Esophagus muscularis mucosa (tissue), 4 donors: ENCODE measurements around the gene HLA-B. TPM values are rescaled to one million over a fixed set of nuclear protein-coding genes. Genes with fewer than 3 reads are reported as not detected.
A peak's percentile ranks its signal among the peaks of the same experiment; 100 is the strongest.

Experiments
- DNase-seq: peaks from one replicate; pipeline ENCODE4 v3.0.0-alpha.2; 2017; ENCODE audit errors: extremely low spot score
- H3K27ac ChIP-seq, 4 donors: fragments of 200-600 bp; sonication (generic); replicated peaks in 1 of 4; 1 replicate in 3 of 4; 2 replicates in 1 of 4; pipeline ENCODE4 v1.5.1; 2016 to 2019; ENCODE audit warnings: mild to moderate bottlenecking in 1 of 4
- H3K27me3 ChIP-seq, 4 donors: fragments of 200-600 bp; sonication (generic); one replicate each; pipeline versions ENCODE4 v1.5.1 to v1.6.0; 2016 to 2019
- H3K36me3 ChIP-seq, 4 donors: fragments of 200-600 bp; sonication (generic); one replicate each; pipeline ENCODE4 v1.5.1; 2016 to 2019
- H3K4me1 ChIP-seq, 4 donors: fragments of 200-600 bp; sonication (generic); one replicate each; pipeline ENCODE4 v1.5.1; 2016 to 2019
- H3K4me3 ChIP-seq, 4 donors: fragments of 200-600 bp; sonication (generic); 1 replicate in 2 of 4; 2 replicates in 2 of 4; pipeline ENCODE4 v1.5.1; 2016 to 2019; ENCODE audit warnings: mild to moderate bottlenecking in 4 of 4, moderate library complexity in 1 of 4
- H3K9me3 ChIP-seq, 4 donors: fragments of 200-600 bp; sonication (generic); 1 replicate in 3 of 4; 2 replicates in 1 of 4; pipeline ENCODE4 v1.5.1; 2016 to 2019
- CTCF ChIP-seq, 3 experiments: fragments of 200-600 bp in 2 of 3; fragments of 450-650 bp in 1 of 3; sonication (generic) in 2 of 3; IDR thresholded peaks; one replicate each; pipeline ENCODE4 v1.5.1; 2017 to 2019; ENCODE audit warnings: antibody characterized with exemption in 3 of 3, mild to moderate bottlenecking in 2 of 3, moderate library complexity in 1 of 3
- EP300 ChIP-seq: sonication (generic); formaldehyde crosslinking; IDR thresholded peaks from one replicate; pipeline ENCODE4 v1.6.1; 2017; ENCODE audit warnings: antibody characterized with exemption
- POLR2A ChIP-seq: fragments of 450-650 bp; IDR thresholded peaks from one replicate; pipeline ENCODE4 v1.6.1; 2017; ENCODE audit warnings: antibody characterized with exemption, moderate library complexity, mild to moderate bottlenecking, low read depth
- POLR2AphosphoS5 ChIP-seq, 2 donors: sonication (generic); formaldehyde crosslinking; IDR thresholded peaks; one replicate each; pipeline ENCODE4 v1.6.1; 2017; ENCODE audit warnings: antibody characterized with exemption in 2 of 2
- WGBS: methylation state at CpG from one replicate; pipeline ENCODE4 v1.1.5; 2018; 5-methylcytosine and 5-hydroxymethylcytosine counted together
- intact Hi-C: fragments of 100-400 bp; cut with DNase I; formaldehyde crosslinking; loops from one replicate; pipeline ENCODE4 v1.15.1; 2023
- small RNA-seq, 3 donors: library from RNA; depleted of rRNA; stranded (forward); fragments of <200 nt; gene quantifications; one replicate each; pipeline ENCODE3, GENCODE V24; 2016
- total RNA-seq, 4 donors: library from RNA; depleted of rRNA; stranded (reverse); fragments of >200 nt; gene quantifications; one replicate each; pipeline versions ENCODE4 v1.1.0 to v1.2.1, GENCODE V29; 2016

Gene HLA-B
- total RNA-seq, 4 donors from 2014 or later, result 336 to 628 (median 502) TPM

GRCh38 chr6:31307669-31308049, 49.3 kb downstream of the HLA-B start:
- WGBS, result 60% methylated on average over 14 of the region's 14 CpGs
- Histone ChIP-seq H3K4me1 (peaks cover 10 to 14% (median 12%) of the 10 kb centered on the region in 4 donors), H3K4me3 (peak overlapping the region in 2 of 4 donors; percentile 53), H3K27ac (no peak overlapping the region), H3K27me3 (peaks cover 0 to 49% (median 9%) of the 10 kb centered on the region in 4 donors), H3K9me3 (no peaks in the 10 kb centered on the region), H3K36me3 (no peaks in the 10 kb centered on the region)
- TF ChIP-seq EP300, result no peak
- no peak for TF ChIP-seq CTCF (IDR thresholded peaks at IDR 0.05)
- no peak for TF ChIP-seq POLR2AphosphoS5 (IDR thresholded peaks at IDR 0.05)
- no peak for TF ChIP-seq POLR2A
- DNase-seq, result no peak
- intact Hi-C loops, result no loop called here

GRCh38 chr6:31305703-31306219, 51.2 kb downstream of the HLA-B start:
- Histone ChIP-seq H3K9me3 (no peaks in the 10 kb centered on the region), H3K36me3 (no peaks in the 10 kb centered on the region), H3K4me1 (peaks cover 10 to 14% (median 12%) of the 10 kb centered on the region in 4 donors), H3K27me3 (peaks cover 0 to 49% (median 9%) of the 10 kb centered on the region in 4 donors), H3K4me3 (no peak overlapping the region), H3K27ac (no peak overlapping the region)
- WGBS, result 91% methylated on average over 4 of the region's 4 CpGs
- no peak for DNase-seq
- intact Hi-C loops, result no loop called here
- TF ChIP-seq CTCF (IDR thresholded peaks at IDR 0.05) (no peak), EP300 (no peak), POLR2A (no peak), POLR2AphosphoS5 (IDR thresholded peaks at IDR 0.05) (no peak)

GRCh38 chr6:31304683-31305082, 52.3 kb downstream of the HLA-B start:
- WGBS, result 60% methylated on average over 4 of the region's 4 CpGs
- no peak for DNase-seq
- no peaks in the 10 kb centered on the region for H3K36me3 ChIP-seq
- H3K4me3 ChIP-seq, result no peak overlapping the region
- TF ChIP-seq POLR2AphosphoS5 (IDR thresholded peaks at IDR 0.05) (no peak), CTCF (IDR thresholded peaks at IDR 0.05) (no peak), EP300 (no peak), POLR2A (no peak)
- H3K27ac ChIP-seq, result no peak overlapping the region
- H3K9me3 ChIP-seq, result no peaks in the 10 kb centered on the region
- peaks cover 0 to 41% (median 9%) of the 10 kb centered on the region in 4 donors for H3K27me3 ChIP-seq
- peaks cover 10 to 14% (median 12%) of the 10 kb centered on the region in 4 donors for H3K4me1 ChIP-seq
- intact Hi-C loops, result no loop called here

Small RNA genes within 50 kb of the gene (small RNA-seq; reads per million reads assigned to genes)
- gene HLA-S (0 reads per million in 3 donors), gene MIR6891 (0 reads per million in 3 donors), gene RF00019 (0 reads per million in 3 donors), gene RNU6-283P (0 reads per million in 3 donors)

Other genes starting within 250 kb of the HLA-B start
- not detected for gene C6orf15, start 244.6 kb downstream of the HLA-B start, total RNA-seq
- gene PSORS1C1, start 242.4 kb downstream of the HLA-B start, total RNA-seq, result 1 to 10 TPM in 3 of 4 donors, under 1 TPM in 1; 0.34 to 1.2 (median 1.1) TPM
- gene CDSN, start 236.7 kb downstream of the HLA-B start, total RNA-seq, result not detected
- gene PSORS1C2, start 218.1 kb downstream of the HLA-B start, total RNA-seq, result not detected
- 10 to 100 TPM in 2 of 4 donors, 1 to 10 TPM in 2; 5.8 to 11.6 (median 9.4) TPM for gene CCHCR1, start 199.4 kb downstream of the HLA-B start, total RNA-seq
- gene TCF19, start 198.6 kb downstream of the HLA-B start, total RNA-seq, result 1 to 10 TPM; 2.3 to 6.7 (median 5.8) TPM
- 1 to 10 TPM in 1 of 4 donors, not detected in 3; 1.3 TPM for gene POU5F1, start 186.5 kb downstream of the HLA-B start, total RNA-seq
- gene HLA-C, start 85.1 kb downstream of the HLA-B start, total RNA-seq, result 100 to 1,000 TPM; 251 to 549 (median 296) TPM
- gene MICA, start 46.4 kb upstream of the HLA-B start, total RNA-seq, result 10 to 100 TPM; 18.9 to 35.4 (median 22.3) TPM
- gene MICB, start 141.0 kb upstream of the HLA-B start, total RNA-seq, result 1 to 10 TPM in 2 of 4 donors, under 1 TPM in 2; 0.46 to 2.9 (median 1.7) TPM
- not detected for gene MCCD1, start 171.8 kb upstream of the HLA-B start, total RNA-seq
- gene DDX39B, start 184.8 kb upstream of the HLA-B start, total RNA-seq, result 100 to 1,000 TPM; 186 to 257 (median 213) TPM
- gene ATP6V1G2, start 189.4 kb upstream of the HLA-B start, total RNA-seq, result 1 to 10 TPM; 2.0 to 5.0 (median 2.2) TPM
- 10 to 100 TPM; 24.4 to 42.6 (median 29.6) TPM for gene NFKBIL1, start 190.4 kb upstream of the HLA-B start, total RNA-seq
- gene LTA, start 215.1 kb upstream of the HLA-B start, total RNA-seq, result not detected
- 1 to 10 TPM in 1 of 4 donors, under 1 TPM in 1, not detected in 2; 0.17 to 1.5 TPM for gene TNF, start 218.4 kb upstream of the HLA-B start, total RNA-seq
- gene LTB, start 225.2 kb upstream of the HLA-B start, total RNA-seq, result 1 to 10 TPM in 1 of 4 donors, under 1 TPM in 1, not detected in 2; 0.57 to 1.5 TPM
- gene LST1, start 229.1 kb upstream of the HLA-B start, total RNA-seq, result 1 to 10 TPM; 1.9 to 9.3 (median 6.8) TPM
- not detected for gene NCR3, start 235.8 kb upstream of the HLA-B start, total RNA-seq